GM23338 (cell line): ENCODE measurements around the gene CLEC7A. TPM values are rescaled to one million over a fixed set of nuclear protein-coding genes. Genes with fewer than 3 reads are reported as not detected.

Experiments used
- ATAC-seq: fragments of 200-7000 bp; cut with Tn5 transposase; 3 replicates; pipeline ENCODE4 v1.9.1; 2020
- DNase-seq: peaks from one replicate; pipeline ENCODE4 v3.0.0-alpha.2; 2015; ENCODE audit warnings: low spot score
- H2AFZ ChIP-seq: fragments of 200-600 bp; sonication (generic); 2 replicates; pipeline ENCODE4 v1.8.0; 2016; ENCODE audit warnings: antibody characterized with exemption, mild to moderate bottlenecking, moderate library complexity
- H3F3A ChIP-seq: fragments of 200-600 bp; sonication (generic); replicated peaks from 2 replicates; pipeline ENCODE4 v1.8.0; 2017; ENCODE audit warnings: antibody characterized with exemption, mixed run types, low read depth
- H3K27ac ChIP-seq: fragments of 200-600 bp; sonication (generic); 2 replicates; pipeline ENCODE4 v1.6.1; 2016; ENCODE audit warnings: low read depth
- H3K27me3 ChIP-seq: fragments of 200-600 bp; sonication (generic); 2 replicates; pipeline ENCODE4 v1.8.0; 2016; ENCODE audit warnings: mild to moderate bottlenecking, mixed run types, moderate library complexity; ENCODE audit not compliant: insufficient read depth
- H3K36me3 ChIP-seq: fragments of 200-600 bp; sonication (generic); 2 replicates; pipeline ENCODE4 v1.8.0; 2016; ENCODE audit warnings: mild to moderate bottlenecking; ENCODE audit not compliant: insufficient read depth
- H3K4me1 ChIP-seq: fragments of 200-600 bp; sonication (generic); 2 replicates; pipeline ENCODE4 v1.8.0; 2016; ENCODE audit warnings: mild to moderate bottlenecking, moderate library complexity; ENCODE audit not compliant: insufficient read depth
- H3K4me2 ChIP-seq: fragments of 200-600 bp; sonication (generic); 2 replicates; pipeline ENCODE4 v1.7.1; 2017; ENCODE audit warnings: mixed run types
- H3K4me3 ChIP-seq: fragments of 200-600 bp; sonication (generic); 2 replicates; pipeline ENCODE4 v1.6.1; 2016; ENCODE audit warnings: mixed run types
- H3K79me2 ChIP-seq: fragments of 200-600 bp; sonication (generic); replicated peaks from 2 replicates; pipeline ENCODE4 v1.8.0; 2017; ENCODE audit warnings: mild to moderate bottlenecking; ENCODE audit not compliant: insufficient read depth
- H3K9me2 ChIP-seq: fragments of 200-600 bp; sonication (generic); 2 replicates; pipeline ENCODE4 v1.8.0; 2017; ENCODE audit not compliant: insufficient read depth
- H4K20me1 ChIP-seq: fragments of 200-600 bp; sonication (generic); replicated peaks from 2 replicates; pipeline ENCODE4 v1.8.0; 2017; ENCODE audit warnings: mild to moderate bottlenecking; ENCODE audit not compliant: insufficient read depth
- H3K27ac Mint-ChIP-seq: 2 replicates; pipeline ENCODE4 v1.8.0; 2020; ENCODE audit warnings: inconsistent platforms, mild to moderate bottlenecking, moderate library complexity, mixed read lengths
- H3K27me3 Mint-ChIP-seq: 3 replicates; pipeline ENCODE4 v1.8.0; 2022; ENCODE audit warnings: low read depth, mild to moderate bottlenecking, moderate library complexity, mixed read lengths, inconsistent platforms; ENCODE audit not compliant: insufficient read depth, poor library complexity
- H3K36me3 Mint-ChIP-seq: 3 replicates; pipeline ENCODE4 v1.8.0; 2021; ENCODE audit warnings: low read depth, mild to moderate bottlenecking, inconsistent platforms, moderate library complexity, mixed read lengths
- H3K4me1 Mint-ChIP-seq: 3 replicates; pipeline ENCODE4 v1.8.0; 2020; ENCODE audit warnings: mild to moderate bottlenecking, inconsistent platforms, mixed read lengths
- H3K4me3 Mint-ChIP-seq: 3 replicates; pipeline ENCODE4 v1.8.0; 2021; ENCODE audit warnings: moderate library complexity, mild to moderate bottlenecking, inconsistent platforms, mixed read lengths
- H3K9me3 Mint-ChIP-seq: 3 replicates; pipeline ENCODE4 v1.8.0; 2020; ENCODE audit warnings: moderate library complexity, mild to moderate bottlenecking, inconsistent platforms, mixed read lengths
- CREB1 ChIP-seq: fragments of 250-450 bp; sonication (Bioruptor Pico); IDR thresholded peaks from 2 replicates; pipeline ENCODE4 v1.5.0; 2020; ENCODE audit warnings: low read depth, mild to moderate bottlenecking, moderate library complexity
- ETS1 ChIP-seq: IDR thresholded peaks from 2 replicates; pipeline ENCODE4 v1.6.1; 2016; ENCODE audit warnings: antibody characterized with exemption
- EZH2phosphoT487 ChIP-seq: fragments of 200-600 bp; sonication (generic); IDR thresholded peaks from one replicate; pipeline ENCODE4 v1.8.1; 2018; ENCODE audit warnings: antibody characterized with exemption; ENCODE audit not compliant: unreplicated experiment
- JUNB ChIP-seq: IDR thresholded peaks from one replicate; pipeline ENCODE4 v1.6.1; 2016; ENCODE audit warnings: antibody characterized with exemption; ENCODE audit not compliant: unreplicated experiment
- POLR2AphosphoS5 ChIP-seq: IDR thresholded peaks from 2 replicates; pipeline ENCODE4 v1.6.1; 2016; ENCODE audit warnings: antibody characterized with exemption, low read depth
- STAT1 ChIP-seq: IDR thresholded peaks from one replicate; pipeline ENCODE4 v1.6.1; 2016; ENCODE audit warnings: antibody characterized with exemption; ENCODE audit not compliant: unreplicated experiment
- polyA plus RNA-seq: library from polyadenylated mRNA; unstranded; fragments of >200 nt; fragmentation: Nextera tagmentation; extraction: Ambion mirVana; gene quantifications from 2 replicates; pipeline ENCODE4 v1.2.1, GENCODE V29; 2016
- total RNA-seq: library from RNA; depleted of rRNA; stranded (reverse); fragments of >200 nt; shearing (Covaris generic); gene quantifications from 2 replicates; pipeline ENCODE4 v1.2.3, GENCODE V29; 2014
- TF ChIP-seq, protein P1 (sequence below): fragments of 250-450 bp; sonication (Bioruptor Pico); IDR thresholded peaks from 2 replicates; pipeline ENCODE4 v1.5.0; 2020; ENCODE audit warnings: mild to moderate bottlenecking, moderate library complexity

Gene CLEC7A
- total and polyA plus RNA-seq, 2 experiments from 2014 or later = 0.39 TPM; not detected in 1

DNA sequence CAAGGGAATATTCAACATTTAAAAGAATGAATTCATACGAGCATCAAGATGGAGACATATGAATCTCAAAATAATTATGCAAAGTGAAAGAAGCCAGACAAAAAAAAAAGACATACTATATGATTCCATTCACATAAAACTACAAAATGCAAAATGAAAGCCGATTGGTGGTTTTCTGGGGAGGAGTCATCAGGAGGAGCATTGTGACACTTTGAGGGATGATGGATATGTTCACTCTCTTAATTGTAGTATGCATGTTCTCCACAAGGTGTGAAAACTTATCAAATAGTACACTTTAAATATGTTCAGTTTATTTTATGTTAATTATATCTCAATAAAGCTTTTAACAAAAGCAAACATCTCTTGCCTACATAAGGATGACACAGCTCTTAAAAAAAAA, 28.4 kb upstream of the CLEC7A start (continued):
- TF ChIP-seq, protein P1, sequence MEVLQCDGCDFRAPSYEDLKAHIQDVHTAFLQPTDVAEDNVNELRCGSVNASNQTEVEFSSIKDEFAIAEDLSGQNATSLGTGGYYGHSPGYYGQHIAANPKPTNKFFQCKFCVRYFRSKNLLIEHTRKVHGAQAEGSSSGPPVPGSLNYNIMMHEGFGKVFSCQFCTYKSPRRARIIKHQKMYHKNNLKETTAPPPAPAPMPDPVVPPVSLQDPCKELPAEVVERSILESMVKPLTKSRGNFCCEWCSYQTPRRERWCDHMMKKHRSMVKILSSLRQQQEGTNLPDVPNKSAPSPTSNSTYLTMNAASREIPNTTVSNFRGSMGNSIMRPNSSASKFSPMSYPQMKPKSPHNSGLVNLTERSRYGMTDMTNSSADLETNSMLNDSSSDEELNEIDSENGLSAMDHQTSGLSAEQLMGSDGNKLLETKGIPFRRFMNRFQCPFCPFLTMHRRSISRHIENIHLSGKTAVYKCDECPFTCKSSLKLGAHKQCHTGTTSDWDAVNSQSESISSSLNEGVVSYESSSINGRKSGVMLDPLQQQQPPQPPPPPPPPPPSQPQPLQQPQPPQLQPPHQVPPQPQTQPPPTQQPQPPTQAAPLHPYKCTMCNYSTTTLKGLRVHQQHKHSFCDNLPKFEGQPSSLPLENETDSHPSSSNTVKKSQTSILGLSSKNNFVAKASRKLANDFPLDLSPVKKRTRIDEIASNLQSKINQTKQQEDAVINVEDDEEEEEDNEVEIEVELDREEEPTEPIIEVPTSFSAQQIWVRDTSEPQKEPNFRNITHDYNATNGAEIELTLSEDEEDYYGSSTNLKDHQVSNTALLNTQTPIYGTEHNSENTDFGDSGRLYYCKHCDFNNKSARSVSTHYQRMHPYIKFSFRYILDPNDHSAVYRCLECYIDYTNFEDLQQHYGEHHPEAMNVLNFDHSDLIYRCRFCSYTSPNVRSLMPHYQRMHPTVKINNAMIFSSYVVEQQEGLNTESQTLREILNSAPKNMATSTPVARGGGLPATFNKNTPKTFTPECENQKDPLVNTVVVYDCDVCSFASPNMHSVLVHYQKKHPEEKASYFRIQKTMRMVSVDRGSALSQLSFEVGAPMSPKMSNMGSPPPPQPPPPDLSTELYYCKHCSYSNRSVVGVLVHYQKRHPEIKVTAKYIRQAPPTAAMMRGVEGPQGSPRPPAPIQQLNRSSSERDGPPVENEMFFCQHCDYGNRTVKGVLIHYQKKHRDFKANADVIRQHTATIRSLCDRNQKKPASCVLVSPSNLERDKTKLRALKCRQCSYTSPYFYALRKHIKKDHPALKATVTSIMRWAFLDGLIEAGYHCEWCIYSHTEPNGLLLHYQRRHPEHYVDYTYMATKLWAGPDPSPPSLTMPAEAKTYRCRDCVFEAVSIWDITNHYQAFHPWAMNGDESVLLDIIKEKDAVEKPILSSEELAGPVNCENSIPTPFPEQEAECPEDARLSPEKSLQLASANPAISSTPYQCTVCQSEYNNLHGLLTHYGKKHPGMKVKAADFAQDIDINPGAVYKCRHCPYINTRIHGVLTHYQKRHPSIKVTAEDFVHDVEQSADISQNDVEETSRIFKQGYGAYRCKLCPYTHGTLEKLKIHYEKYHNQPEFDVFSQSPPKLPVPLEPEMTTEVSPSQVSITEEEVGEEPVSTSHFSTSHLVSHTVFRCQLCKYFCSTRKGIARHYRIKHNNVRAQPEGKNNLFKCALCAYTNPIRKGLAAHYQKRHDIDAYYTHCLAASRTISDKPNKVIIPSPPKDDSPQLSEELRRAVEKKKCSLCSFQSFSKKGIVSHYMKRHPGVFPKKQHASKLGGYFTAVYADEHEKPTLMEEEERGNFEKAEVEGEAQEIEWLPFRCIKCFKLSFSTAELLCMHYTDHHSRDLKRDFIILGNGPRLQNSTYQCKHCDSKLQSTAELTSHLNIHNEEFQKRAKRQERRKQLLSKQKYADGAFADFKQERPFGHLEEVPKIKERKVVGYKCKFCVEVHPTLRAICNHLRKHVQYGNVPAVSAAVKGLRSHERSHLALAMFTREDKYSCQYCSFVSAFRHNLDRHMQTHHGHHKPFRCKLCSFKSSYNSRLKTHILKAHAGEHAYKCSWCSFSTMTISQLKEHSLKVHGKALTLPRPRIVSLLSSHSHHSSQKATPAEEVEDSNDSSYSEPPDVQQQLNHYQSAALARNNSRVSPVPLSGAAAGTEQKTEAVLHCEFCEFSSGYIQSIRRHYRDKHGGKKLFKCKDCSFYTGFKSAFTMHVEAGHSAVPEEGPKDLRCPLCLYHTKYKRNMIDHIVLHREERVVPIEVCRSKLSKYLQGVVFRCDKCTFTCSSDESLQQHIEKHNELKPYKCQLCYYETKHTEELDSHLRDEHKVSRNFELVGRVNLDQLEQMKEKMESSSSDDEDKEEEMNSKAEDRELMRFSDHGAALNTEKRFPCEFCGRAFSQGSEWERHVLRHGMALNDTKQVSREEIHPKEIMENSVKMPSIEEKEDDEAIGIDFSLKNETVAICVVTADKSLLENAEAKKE = no peak
- TF ChIP-seq POLR2AphosphoS5 = no peak
- TF ChIP-seq ETS1 = no peak
- no peak for TF ChIP-seq JUNB
- TF ChIP-seq STAT1 = no peak
- TF ChIP-seq EZH2phosphoT487 = no peak

DNA sequence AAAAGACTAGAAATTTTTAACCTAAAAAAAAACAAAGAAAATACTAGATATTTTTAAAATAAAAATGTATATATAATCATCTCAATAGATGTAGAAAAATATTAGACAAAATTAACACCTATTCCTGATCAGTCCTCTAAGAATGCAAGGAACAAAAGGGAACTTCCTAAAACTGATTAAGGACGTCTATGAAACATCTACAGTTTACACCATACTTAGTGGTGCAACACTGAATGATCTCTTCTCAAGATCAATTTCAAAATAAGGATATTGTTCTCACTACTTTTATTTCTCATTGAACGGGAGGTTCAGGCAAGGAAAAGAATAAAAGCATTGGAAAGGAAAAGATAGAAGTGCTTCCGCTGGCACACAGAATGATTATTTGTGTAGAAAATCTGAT, 26.0 kb upstream of the CLEC7A start:
- Histone ChIP-seq H3K27me3 (no peaks in the 10 kb centered on the region), H4K20me1 (no peaks in the 10 kb centered on the region), H3K4me3 (no peak overlapping the region), H3K4me1 (peaks cover 10% of the 10 kb centered on the region; the same call in 1 of the 2 replicates), H3K36me3 (no peaks in the 10 kb centered on the region), H3K27ac (no peak overlapping the region), H2AFZ (no peak overlapping the region), H3F3A (no peaks in the 10 kb centered on the region), H3K79me2 (no peaks in the 10 kb centered on the region), H3K4me2 (no peak overlapping the region), H3K9me2 (no peaks in the 10 kb centered on the region)
- Mint-ChIP-seq H3K4me1 (peaks cover 6% of the 10 kb centered on the region; the same call in 1 of the 3 replicates), H3K9me3 (no peaks in the 10 kb centered on the region), H3K27ac (no peak overlapping the region), H3K27me3 (no peaks in the 10 kb centered on the region), H3K4me3 (no peak overlapping the region), H3K36me3 (no peaks in the 10 kb centered on the region)
- no peak for TF ChIP-seq CREB1 (CRISPR knock-in tag)
- DNase-seq (no peak), ATAC-seq (no peak)
